HG03135 (cell line): ENCODE data around the gene GNAL.
"Not testable (repeated sequence)": the region's sequence is repeated elsewhere in the genome, so short reads cannot be mapped to it uniquely, and the experiment has no call there.

Experiments used
- ATAC-seq: cut with Tn5 transposase; IDR thresholded peaks from one replicate; pipeline ENCODE4 v1.9.1; 2021; ENCODE audit warnings: mild to moderate bottlenecking, moderate library complexity; ENCODE audit not compliant: unreplicated experiment

GNAL gene

GRCh38 chr18:11668441-11669169 is 20.5 kb upstream of the GNAL start:
- ATAC-seq, result no peak

GRCh38 chr18:11669271-11669947 is 19.7 kb upstream of the GNAL start:
- ATAC-seq, result no peak

- no peak for ATAC-seq
Measured at GRCh38 chr18:11669948-11670275, 19.2 kb upstream of the GNAL start.

GRCh38 chr18:11671156-11671555 is 17.9 kb upstream of the GNAL start:
- no peak for ATAC-seq

GRCh38 chr18:11672198-11672597 is 16.9 kb upstream of the GNAL start:
- no peak for ATAC-seq

GRCh38 chr18:11672846-11673454 is 16.1 kb upstream of the GNAL start:
- ATAC-seq, result no peak

GRCh38 chr18:11673560-11673959 is 15.5 kb upstream of the GNAL start:
- ATAC-seq, result no peak

GRCh38 chr18:11674119-11674518 is 14.9 kb upstream of the GNAL start:
- ATAC-seq, result no peak

- no peak for ATAC-seq
Measured at GRCh38 chr18:11676386-11676785, 12.7 kb upstream of the GNAL start.

- no peak for ATAC-seq
Measured at GRCh38 chr18:11676867-11677266, 12.2 kb upstream of the GNAL start.

GRCh38 chr18:11678211-11678610 is 10.9 kb upstream of the GNAL start:
- ATAC-seq, result no peak

GRCh38 chr18:11689669-11690565 is 853 bp downstream of the GNAL start:
- ATAC-seq, result peak; percentile 46

- ATAC-seq, result not testable (repeated sequence)
Measured at GRCh38 chr18:11690660-11691059, 1.6 kb downstream of the GNAL start.

GRCh38 chr18:11695736-11696135 is 6.7 kb downstream of the GNAL start:
- ATAC-seq, result no peak

- no peak for ATAC-seq
Measured at GRCh38 chr18:11696451-11696850, 7.4 kb downstream of the GNAL start.

GRCh38 chr18:11700876-11701275 is 11.8 kb downstream of the GNAL start:
- no peak for ATAC-seq

GRCh38 chr18:11710578-11710977 is 21.5 kb downstream of the GNAL start:
- no peak for ATAC-seq

- no peak for ATAC-seq
Measured at GRCh38 chr18:11713756-11714155, 24.7 kb downstream of the GNAL start.

GRCh38 chr18:11714244-11714918 is 25.3 kb downstream of the GNAL start:
- ATAC-seq, result no peak

- not testable (repeated sequence) for ATAC-seq
Measured at GRCh38 chr18:11716767-11717315, 27.8 kb downstream of the GNAL start.
